HEK293 (cell line): Measurements from ENCODE around the gene MTMR4.

Source experiments
- ZEB2 ChIP-seq: fragments of 450-650 bp; formaldehyde crosslinking; IDR thresholded peaks from 2 replicates; pipeline ENCODE4 v1.5.1; 2016; ENCODE audit warnings: missing biosample characterization, missing genetic modification characterization
- ZNF146 ChIP-seq: fragments of 450-650 bp; formaldehyde crosslinking; IDR thresholded peaks from 2 replicates; pipeline ENCODE4 v1.5.1; 2016; ENCODE audit warnings: missing biosample characterization, missing genetic modification characterization
- ZNF184 ChIP-seq: fragments of 450-650 bp; IDR thresholded peaks from 2 replicates; pipeline ENCODE4 v1.5.1; 2018; ENCODE audit warnings: missing biosample characterization, mild to moderate bottlenecking, missing genetic modification characterization
- ZNF324 ChIP-seq: fragments of 450-650 bp; formaldehyde crosslinking; IDR thresholded peaks from 2 replicates; pipeline ENCODE4 v1.5.1; 2016; ENCODE audit warnings: missing biosample characterization, missing genetic modification characterization
- ZNF664 ChIP-seq: fragments of 450-650 bp; formaldehyde crosslinking; IDR thresholded peaks from 2 replicates; pipeline ENCODE4 v1.5.1; 2016; ENCODE audit warnings: missing biosample characterization, missing genetic modification characterization
- ZNF791 ChIP-seq: fragments of 450-650 bp; formaldehyde crosslinking; IDR thresholded peaks from 2 replicates; pipeline ENCODE4 v1.5.1; 2016; ENCODE audit warnings: missing biosample characterization, missing genetic modification characterization
- TF ChIP-seq, protein P1 (sequence below): fragments of 450-650 bp; formaldehyde crosslinking; IDR thresholded peaks from 2 replicates; pipeline ENCODE4 v1.5.1; 2016; ENCODE audit warnings: missing biosample characterization, missing genetic modification characterization

GRCh38 chr17:58527949-58528348, 13.5 kb upstream of the MTMR4 start:
- TF ChIP-seq ZNF184 (tag by site-specific recombination) (no peak), ZNF324 (no peak), ZNF664 (tag by site-specific recombination) (no peak), ZNF146 (tag by site-specific recombination) (no peak), ZNF791 (tag by site-specific recombination) (no peak), ZEB2 (tag by site-specific recombination) (no peak)
- TF ChIP-seq, protein P1, sequence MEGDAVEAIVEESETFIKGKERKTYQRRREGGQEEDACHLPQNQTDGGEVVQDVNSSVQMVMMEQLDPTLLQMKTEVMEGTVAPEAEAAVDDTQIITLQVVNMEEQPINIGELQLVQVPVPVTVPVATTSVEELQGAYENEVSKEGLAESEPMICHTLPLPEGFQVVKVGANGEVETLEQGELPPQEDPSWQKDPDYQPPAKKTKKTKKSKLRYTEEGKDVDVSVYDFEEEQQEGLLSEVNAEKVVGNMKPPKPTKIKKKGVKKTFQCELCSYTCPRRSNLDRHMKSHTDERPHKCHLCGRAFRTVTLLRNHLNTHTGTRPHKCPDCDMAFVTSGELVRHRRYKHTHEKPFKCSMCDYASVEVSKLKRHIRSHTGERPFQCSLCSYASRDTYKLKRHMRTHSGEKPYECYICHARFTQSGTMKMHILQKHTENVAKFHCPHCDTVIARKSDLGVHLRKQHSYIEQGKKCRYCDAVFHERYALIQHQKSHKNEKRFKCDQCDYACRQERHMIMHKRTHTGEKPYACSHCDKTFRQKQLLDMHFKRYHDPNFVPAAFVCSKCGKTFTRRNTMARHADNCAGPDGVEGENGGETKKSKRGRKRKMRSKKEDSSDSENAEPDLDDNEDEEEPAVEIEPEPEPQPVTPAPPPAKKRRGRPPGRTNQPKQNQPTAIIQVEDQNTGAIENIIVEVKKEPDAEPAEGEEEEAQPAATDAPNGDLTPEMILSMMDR (tag by site-specific recombination) = no peak
